Fibroblast of mammary gland (primary cell): Measurements from ENCODE around the gene SLC7A8.
A peak's percentile ranks its signal among the peaks of the same experiment; 100 is the strongest.

ENCODE experiments used
- DNase-seq: peaks from one replicate; pipeline ENCODE4 v3.0.0-alpha.2; 2010; ENCODE audit warnings: low read depth
- H3K4me3 ChIP-seq: 2 replicates; pipeline ENCODE4 v1.5.1; 2011; ENCODE audit warnings: low read depth, mild to moderate bottlenecking, low read length, moderate library complexity; ENCODE audit not compliant: control insufficient read depth
- CTCF ChIP-seq: conservative IDR thresholded peaks from 2 replicates; pipeline ENCODE4 v1.5.1; 2011; ENCODE audit warnings: low read depth, low read length, inconsistent platforms; ENCODE audit not compliant: control insufficient read depth, insufficient read depth

The SLC7A8 gene

GRCh38 chr14:23182372-23183157 is 895 bp downstream of the SLC7A8 start:
- no peak for TF ChIP-seq CTCF
- H3K4me3 ChIP-seq: peak overlapping the region; percentile 47
- DNase-seq: no peak

- TF ChIP-seq CTCF: no peak
- H3K4me3 ChIP-seq: no peak overlapping the region
- DNase-seq: no peak
Measured at GRCh38 chr14:23181946-23182345, 1.5 kb downstream of the SLC7A8 start.

- TF ChIP-seq CTCF: no peak
- no peak overlapping the region for H3K4me3 ChIP-seq
- no peak for DNase-seq
Measured at GRCh38 chr14:23181453-23181852, 2.0 kb downstream of the SLC7A8 start.

GRCh38 chr14:23177181-23177580 is 6.3 kb downstream of the SLC7A8 start:
- H3K4me3 ChIP-seq: no peak overlapping the region
- DNase-seq: no peak
- no peak for TF ChIP-seq CTCF

GRCh38 chr14:23175823-23176222 is 7.6 kb downstream of the SLC7A8 start:
- DNase-seq: peak; percentile 48
- TF ChIP-seq CTCF: no peak
- no peak overlapping the region for H3K4me3 ChIP-seq

- DNase-seq: peak; percentile 85
- TF ChIP-seq CTCF: no peak
- no peak overlapping the region for H3K4me3 ChIP-seq
Measured at GRCh38 chr14:23174296-23175184, 8.9 kb downstream of the SLC7A8 start.
